ENCODE measurements around the gene FAM9C. TPM values are rescaled to one million over a fixed set of nuclear protein-coding genes. Genes with fewer than 3 reads are reported as not detected.
A peak's percentile ranks its signal among the peaks of the same experiment; 100 is the strongest.

Gene FAM9C
- polyA plus RNA-seq, 1 donor (not counting 4 experiments of a cell fraction or from before 2014, with no cell fraction given) = not detected

GRCh38 chrX:13092455-13092941 lies 48.1 kb upstream of the FAM9C start:
- no peak for DNase-seq (ENCODE audit: low read depth, low spot score)
- no peaks in the 10 kb centered on the region for H3K36me3 ChIP-seq (ENCODE audit: control insufficient read depth in 2 of 2, extremely low read depth in 1 of 2, insufficient read depth in 2 of 2, low read length in 2 of 2)
- no peak overlapping the region for H3K27ac ChIP-seq (ENCODE audit: control insufficient read depth, insufficient read depth, low read length)
- no peaks in the 10 kb centered on the region for H3K9me1 ChIP-seq (ENCODE audit: control insufficient read depth, extremely low read depth, insufficient read depth, low read length)
- no peak overlapping the region for H3K4me3 ChIP-seq (ENCODE audit: control insufficient read depth in 2 of 3, extremely low read depth in 1 of 3, insufficient read depth in 2 of 3, low read depth in 1 of 3, low read length in 3 of 3)
- no peak overlapping the region for H3K9ac ChIP-seq (ENCODE audit: control insufficient read depth, extremely low read depth, insufficient read depth, low read length)
- H3K4me1 ChIP-seq (ENCODE audit: control insufficient read depth, extremely low read depth, insufficient read depth, low read length) = peaks cover 10% of the 10 kb centered on the region
- dilution Hi-C loops (cut with MboI; ENCODE audit: extremely low pct_ligation_motif_present, low sequenced_read_pairs) = no loop called here
- H2AFZ ChIP-seq (ENCODE audit: control insufficient read depth, low read length) = no peak overlapping the region
- no peaks in the 10 kb centered on the region for H3K79me2 ChIP-seq (ENCODE audit: control insufficient read depth, insufficient read depth, low read length)
- no peak for FAIRE-seq
- no peaks in the 10 kb centered on the region for H4K20me1 ChIP-seq (ENCODE audit: control insufficient read depth, extremely low read depth, insufficient read depth, low read length)
- H3K27me3 ChIP-seq (ENCODE audit: control insufficient read depth, extremely low read depth, insufficient read depth, low read length) = no peaks in the 10 kb centered on the region
- no peak overlapping the region for H3K4me2 ChIP-seq (ENCODE audit: control insufficient read depth, extremely low read depth, insufficient read depth, low read depth, low read length)
- H3K9me3 ChIP-seq (ENCODE audit: control insufficient read depth, low read depth, low read length) = no peaks in the 10 kb centered on the region
- TF ChIP-seq EZH2 (IDR thresholded peaks at IDR 0.05; ENCODE audit: low read length) = no peak
- TF ChIP-seq CTCF (optimal IDR thresholded peaks at IDR 0.05 in 1 of 3, IDR thresholded peaks at IDR 0.05 in 1 of 3, conservative IDR thresholded peaks at IDR 0.05 in 1 of 3; ENCODE audit: extremely low read depth in 1 of 3, insufficient read depth in 2 of 3, low read length in 3 of 3) = peak in 1 of 3 experiments; percentile 12

DNA sequence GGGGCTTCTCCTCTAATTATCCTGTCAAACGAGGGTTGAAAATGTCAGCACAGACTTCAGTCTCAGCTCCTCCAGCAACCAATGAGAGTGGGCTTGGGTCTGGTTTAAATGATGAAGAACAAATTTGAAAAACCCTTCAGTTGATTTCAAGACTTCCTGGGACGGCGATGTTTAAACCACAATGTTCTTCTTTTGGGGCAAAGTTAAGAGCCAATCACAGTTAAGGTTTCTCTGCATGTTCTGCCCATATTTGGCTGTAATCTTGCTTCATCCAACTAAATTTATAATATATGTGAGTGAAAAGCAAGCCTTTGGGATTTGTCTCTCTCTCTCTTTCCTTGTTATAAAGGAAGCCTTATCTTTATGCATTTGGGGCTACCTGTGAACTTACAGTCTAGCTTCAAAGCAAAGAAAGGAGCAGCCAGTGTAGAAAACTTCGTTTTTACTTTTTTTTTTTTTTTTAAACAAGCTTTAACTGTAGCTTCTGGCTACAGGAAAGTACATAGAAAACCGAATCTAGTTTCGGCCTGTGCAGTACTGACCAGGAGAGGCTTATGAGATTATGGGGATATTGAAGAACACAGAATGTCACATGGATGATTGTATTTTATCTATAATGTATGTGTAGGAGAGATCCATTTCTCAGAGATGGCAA lies 46.8 kb upstream of the FAM9C start:
- Histone ChIP-seq H3K9ac (ENCODE audit: control insufficient read depth, extremely low read depth, insufficient read depth, low read length) (no peak overlapping the region), H3K36me3 (ENCODE audit: control insufficient read depth in 2 of 2, extremely low read depth in 1 of 2, insufficient read depth in 2 of 2, low read length in 2 of 2) (no peaks in the 10 kb centered on the region), H3K79me2 (ENCODE audit: control insufficient read depth, insufficient read depth, low read length) (no peaks in the 10 kb centered on the region), H3K27me3 (ENCODE audit: control insufficient read depth, extremely low read depth, insufficient read depth, low read length) (no peaks in the 10 kb centered on the region), H3K4me3 (ENCODE audit: control insufficient read depth in 2 of 3, extremely low read depth in 1 of 3, insufficient read depth in 2 of 3, low read depth in 1 of 3, low read length in 3 of 3) (no peak overlapping the region), H4K20me1 (ENCODE audit: control insufficient read depth, extremely low read depth, insufficient read depth, low read length) (no peaks in the 10 kb centered on the region), H3K27ac (ENCODE audit: control insufficient read depth, insufficient read depth, low read length) (no peak overlapping the region), H3K9me1 (ENCODE audit: control insufficient read depth, extremely low read depth, insufficient read depth, low read length) (no peaks in the 10 kb centered on the region), H3K4me1 (ENCODE audit: control insufficient read depth, extremely low read depth, insufficient read depth, low read length) (peaks cover 14% of the 10 kb centered on the region), H2AFZ (ENCODE audit: control insufficient read depth, low read length) (no peak overlapping the region), H3K4me2 (ENCODE audit: control insufficient read depth, extremely low read depth, insufficient read depth, low read depth, low read length) (no peak overlapping the region), H3K9me3 (ENCODE audit: control insufficient read depth, low read depth, low read length) (no peaks in the 10 kb centered on the region)
- no peak for FAIRE-seq
- DNase-seq (ENCODE audit: low read depth, low spot score) = no peak
- dilution Hi-C loops (cut with MboI; ENCODE audit: extremely low pct_ligation_motif_present, low sequenced_read_pairs) = no loop called here
- no peak for TF ChIP-seq CTCF (optimal IDR thresholded peaks at IDR 0.05 in 1 of 3, IDR thresholded peaks at IDR 0.05 in 1 of 3, conservative IDR thresholded peaks at IDR 0.05 in 1 of 3; ENCODE audit: extremely low read depth in 1 of 3, insufficient read depth in 2 of 3, low read length in 3 of 3)
- no peak for TF ChIP-seq EZH2 (IDR thresholded peaks at IDR 0.05; ENCODE audit: low read length)
